IMR-90 (cell line): ENCODE data around the gene TMEM129. TPM values are rescaled to one million over a fixed set of nuclear protein-coding genes. Genes with fewer than 3 reads are reported as not detected.

ENCODE experiments used
- ATAC-seq: fragments of 200-7000 bp; cut with Tn5 transposase; 2 replicates; pipeline ENCODE4 v1.9.1; 2020; ENCODE audit warnings: low read depth, mild to moderate bottlenecking, moderate library complexity
- BruUV-seq: library from RNA; stranded (reverse); fragments of 400-500 nt; replicated peaks from 2 replicates; lab custom pipeline; 2021; lab: Mats Ljungman, UMichigan
- CTCF ChIA-PET: fragments of 300-600 bp; formaldehyde crosslinking; extraction: SDS; loops from one replicate; lab custom pipeline; 2021; ENCODE audit warnings: antibody characterized with exemption; lab: Yijun Ruan, JAX
- POLR2A ChIA-PET: fragments of 300-600 bp; sonication (Branson Sonifier 250); formaldehyde crosslinking; loops from one replicate; lab custom pipeline; 2022; ENCODE audit warnings: antibody characterized with exemption; ENCODE audit not compliant: unreplicated experiment; lab: Charles Lee
- DNase-seq: peaks from one replicate; pipeline ENCODE4 v3.0.0; 2013
- H2AFZ ChIP-seq: replicated peaks from 2 replicates; pipeline ENCODE3; 2013; ENCODE audit warnings: low read length, mild to moderate bottlenecking; ENCODE audit not compliant: poor library complexity
- H2AK5ac ChIP-seq: 2 replicates; pipeline ENCODE4 v1.6.1; 2013; ENCODE audit warnings: low read depth, low read length, inconsistent platforms
- H2AK9ac ChIP-seq: replicated peaks from 2 replicates; pipeline ENCODE3; 2013; ENCODE audit warnings: mild to moderate bottlenecking, low read depth, low read length, moderate library complexity; ENCODE audit not compliant: poor library complexity
- H2BK120ac ChIP-seq: 2 replicates; pipeline ENCODE4 v1.6.1; 2013; ENCODE audit warnings: low read depth, low read length, inconsistent platforms
- H2BK15ac ChIP-seq: 3 replicates; pipeline ENCODE4 v1.6.1; 2013; ENCODE audit warnings: low read depth, low read length, inconsistent platforms
- H2BK20ac ChIP-seq: 2 replicates; pipeline ENCODE4 v1.6.1; 2013; ENCODE audit warnings: low read depth, mild to moderate bottlenecking, inconsistent platforms, low read length, moderate library complexity
- H2BK5ac ChIP-seq: 2 replicates; pipeline ENCODE4 v1.6.1; 2013; ENCODE audit warnings: mild to moderate bottlenecking, low read depth, low read length, inconsistent platforms; ENCODE audit not compliant: poor library complexity, severe bottlenecking
- H3K14ac ChIP-seq: replicated peaks from 2 replicates; pipeline ENCODE4 v1.6.1; 2013; ENCODE audit warnings: low read depth, low read length, inconsistent platforms
- H3K18ac ChIP-seq: 2 replicates; pipeline ENCODE4 v1.6.1; 2013; ENCODE audit warnings: low read depth, low read length, control low read depth
- H3K23ac ChIP-seq: 2 replicates; pipeline ENCODE4 v1.6.1; 2013; ENCODE audit warnings: low read depth, low read length, inconsistent platforms
- H3K27ac ChIP-seq: 2 replicates; pipeline ENCODE4 v1.5.1; 2013; ENCODE audit warnings: mild to moderate bottlenecking, control low read depth, low read length; ENCODE audit not compliant: insufficient read depth
- H3K27me3 ChIP-seq: 2 replicates; pipeline ENCODE4 v1.6.1; 2013; ENCODE audit warnings: low read length; ENCODE audit not compliant: control insufficient read depth, insufficient read depth
- H3K36me3 ChIP-seq: 2 replicates; pipeline ENCODE4 v1.6.1; 2013; ENCODE audit warnings: low read length, mixed read lengths; ENCODE audit not compliant: control insufficient read depth, insufficient read depth
- H3K4ac ChIP-seq: 2 replicates; pipeline ENCODE4 v1.6.1; 2013; ENCODE audit warnings: low read depth, low read length, inconsistent platforms
- H3K4me1 ChIP-seq: 2 replicates; pipeline ENCODE4 v1.6.1; 2013; ENCODE audit warnings: low read length, mixed read lengths; ENCODE audit not compliant: control insufficient read depth, insufficient read depth
- H3K4me2 ChIP-seq: 2 replicates; pipeline ENCODE4 v1.6.1; 2013; ENCODE audit warnings: low read depth, mild to moderate bottlenecking, control low read depth, low read length, moderate library complexity
- H3K4me3 ChIP-seq: 2 replicates; pipeline ENCODE4 v1.5.1; 2013; ENCODE audit warnings: low read depth, mild to moderate bottlenecking, control low read depth, low read length, moderate library complexity; ENCODE audit not compliant: insufficient read depth
- H3K56ac ChIP-seq: 2 replicates; pipeline ENCODE4 v1.6.1; 2013; ENCODE audit warnings: low read length, inconsistent platforms; ENCODE audit not compliant: insufficient read depth; ENCODE audit errors: extremely low read depth
- H3K79me1 ChIP-seq, 2 experiments: 2 replicates each; pipeline ENCODE4 v1.6.1; 2013; ENCODE audit warnings: low read length in 2 of 2, inconsistent platforms in 1 of 2, low read depth in 1 of 2
- H3K9ac ChIP-seq: 2 replicates; pipeline ENCODE4 v1.6.1; 2013; ENCODE audit warnings: low read depth, low read length, control low read depth
- H3K9me1 ChIP-seq: 2 replicates; pipeline ENCODE4 v1.6.1; 2013; ENCODE audit warnings: low read length, inconsistent platforms; ENCODE audit not compliant: insufficient read depth
- H3K9me3 ChIP-seq: 2 replicates; pipeline ENCODE4 v1.6.1; 2013; ENCODE audit warnings: low read length; ENCODE audit not compliant: control insufficient read depth, insufficient read depth
- H4K20me1 ChIP-seq: 2 replicates; pipeline ENCODE4 v1.6.1; 2013; ENCODE audit warnings: low read length, inconsistent platforms; ENCODE audit not compliant: insufficient read depth
- H4K5ac ChIP-seq: 2 replicates; pipeline ENCODE4 v1.6.1; 2013; ENCODE audit warnings: mild to moderate bottlenecking, low read depth, low read length, control low read depth
- H4K8ac ChIP-seq, 2 experiments: 2 replicates each; pipeline ENCODE4 v1.6.1; 2013; ENCODE audit warnings: low read depth in 2 of 2, low read length in 2 of 2, control low read depth in 1 of 2, inconsistent platforms in 1 of 2
- H4K91ac ChIP-seq: 2 replicates; pipeline ENCODE4 v1.6.1; 2013; ENCODE audit warnings: low read depth, low read length, inconsistent platforms; ENCODE audit not compliant: insufficient read depth
- BHLHE40 ChIP-seq: fragments of 150-350 bp; IDR thresholded peaks from 2 replicates; pipeline ENCODE4 v1.6.1; 2016; ENCODE audit warnings: mild to moderate bottlenecking, low read depth, low read length
- CEBPB ChIP-seq: IDR thresholded peaks from 2 replicates; pipeline ENCODE4 v1.6.1; 2012; ENCODE audit warnings: low read depth, low read length, improper control_type of control experiment
- CHD1 ChIP-seq: IDR thresholded peaks from 2 replicates; pipeline ENCODE4 v1.6.1; 2012; ENCODE audit warnings: low read depth, low read length, improper control_type of control experiment
- FOS ChIP-seq: fragments of 150-350 bp; IDR thresholded peaks from 2 replicates; pipeline ENCODE4 v1.6.1; 2016; ENCODE audit warnings: low read depth, low read length
- MAFK ChIP-seq: IDR thresholded peaks from 2 replicates; pipeline ENCODE4 v1.6.1; 2012; ENCODE audit warnings: low read depth, low read length, improper control_type of control experiment
- MXI1 ChIP-seq: IDR thresholded peaks from 2 replicates; pipeline ENCODE4 v1.6.1; 2012; ENCODE audit warnings: low read depth, mild to moderate bottlenecking, low read length, moderate library complexity, borderline replicate concordance
- NFE2L2 ChIP-seq: fragments of 150-350 bp; IDR thresholded peaks from 2 replicates; pipeline ENCODE4 v1.6.1; 2016; ENCODE audit warnings: low read depth, mild to moderate bottlenecking, low read length
- POLR2A ChIP-seq: IDR thresholded peaks from 2 replicates; pipeline ENCODE4 v1.6.1; 2012; ENCODE audit warnings: mild to moderate bottlenecking, low read depth, low read length
- RAD21 ChIP-seq: IDR thresholded peaks from 2 replicates; pipeline ENCODE4 v1.6.1; 2012; ENCODE audit warnings: low read length, improper control_type of control experiment
- RCOR1 ChIP-seq: IDR thresholded peaks from 2 replicates; pipeline ENCODE4 v1.6.1; 2012; ENCODE audit warnings: mild to moderate bottlenecking, low read length, improper control_type of control experiment; ENCODE audit not compliant: insufficient replicate concordance
- RFX5 ChIP-seq: IDR thresholded peaks from 2 replicates; pipeline ENCODE4 v1.8.0; 2012; ENCODE audit warnings: low read depth, mild to moderate bottlenecking, low read length, moderate library complexity
- SMC3 ChIP-seq: fragments of 150-350 bp; IDR thresholded peaks from 2 replicates; pipeline ENCODE4 v1.6.1; 2016; ENCODE audit warnings: low read depth, mild to moderate bottlenecking, antibody characterized with exemption, low read length, moderate library complexity
- WGBS, 2 experiments: methylation state at CpG; one replicate each; pipeline versions ENCODE4 v1.1.5 to v1.1.7; 2013; ENCODE audit warnings: missing lambda C conversion rate in 2 of 2; ENCODE audit not compliant: insufficient read length in 1 of 2; ENCODE audit errors: extremely low coverage in 2 of 2; 5-methylcytosine and 5-hydroxymethylcytosine counted together
- dilution Hi-C: fragments of 300-500 bp; cut with HindIII; formaldehyde crosslinking; loops from one replicate; pipeline ENCODE4 v1.14.3; 2018; ENCODE audit warnings: low sequenced_read_pairs; ENCODE audit not compliant: unreplicated experiment
- in situ Hi-C: fragments of 300-500 bp; cut with MboI; formaldehyde crosslinking; loops from 3 replicates; pipeline ENCODE4 v1.14.3; 2019; ENCODE audit warnings: low sequenced_read_pairs, inconsistent platforms, mixed read lengths
- intact Hi-C: fragments of 100-400 bp; cut with micrococcal nuclease; formaldehyde crosslinking; loops from 2 replicates; pipeline ENCODE4 v1.10.0; 2022
- polyA plus RNA-seq, 3 experiments: library from polyadenylated mRNA; depleted of rRNA; stranded (reverse); fragments of >200 nt; gene quantifications; 2 replicates each; pipeline ENCODE4 v1.2.3, GENCODE V29; 2012; ENCODE audit warnings: low replicate concordance in 1 of 3
- total RNA-seq: library from RNA; depleted of rRNA; stranded (reverse); fragments of >200 nt; gene quantifications from 2 replicates; pipeline ENCODE4 v1.2.3, GENCODE V29; 2012
- TF ChIP-seq, protein P1 (sequence below): fragments of 150-350 bp; IDR thresholded peaks from 2 replicates; pipeline ENCODE4 v1.6.1; 2017; ENCODE audit warnings: mild to moderate bottlenecking, antibody characterized with exemption, low read length, low read depth
- TF ChIP-seq, protein P2 (sequence below): conservative IDR thresholded peaks from 2 replicates; pipeline ENCODE4 v1.5.1; 2012; ENCODE audit warnings: mild to moderate bottlenecking, low read depth, low read length, improper control_type of control experiment
- TF ChIP-seq, protein P3 (sequence below): fragments of 150-350 bp; IDR thresholded peaks from 2 replicates; pipeline ENCODE4 v1.6.1; 2016; ENCODE audit warnings: low read depth, mild to moderate bottlenecking, low read length, moderate library complexity, borderline replicate concordance

Gene TMEM129
- total and polyA plus RNA-seq, 2 of the 4 experiments (the other 2 are of a cell fraction), result 6.6 to 26.6 TPM

GRCh38 chr4:1717129-1718094 is 3.7 kb downstream of the TMEM129 start:
- no peak overlapping the region for H3K4me2 ChIP-seq
- no peak overlapping the region for H4K8ac ChIP-seq
- no TSS peak for BruUV-seq
- ATAC-seq (no peak), DNase-seq (no peak)
- H2AFZ ChIP-seq, result no peak overlapping the region
- H2AK5ac ChIP-seq, result no peak overlapping the region
- H3K27me3 ChIP-seq, result no peaks in the 10 kb centered on the region
- H3K23ac ChIP-seq, result no peak overlapping the region
- no peak overlapping the region for H3K18ac ChIP-seq
- peaks cover 11% of the 10 kb centered on the region for H3K36me3 ChIP-seq
- dilution Hi-C loops (no loop called here), in situ Hi-C loops (no loop called here), intact Hi-C loops (no loop called here)
- no peak overlapping the region for H2BK5ac ChIP-seq
- no peak overlapping the region for H2BK15ac ChIP-seq
- ChIA-PET POLR2A (no interaction called here), CTCF (no interaction called here)
- H4K5ac ChIP-seq, result no peak overlapping the region
- no peak overlapping the region for H2BK120ac ChIP-seq
- no peak overlapping the region for H2BK20ac ChIP-seq
- H4K91ac ChIP-seq, result no peak overlapping the region
- peaks cover 8% of the 10 kb centered on the region for H4K20me1 ChIP-seq
- no peak overlapping the region for H3K9ac ChIP-seq
- no peak overlapping the region for H3K56ac ChIP-seq
- peaks cover 13% of the 10 kb centered on the region for H3K4me1 ChIP-seq
- no peak overlapping the region for H2AK9ac ChIP-seq
- no peak overlapping the region for H3K14ac ChIP-seq
- no peaks in the 10 kb centered on the region for H3K9me3 ChIP-seq
- peaks cover 29 to 77% of the 10 kb centered on the region in 2 experiments for H3K79me1 ChIP-seq
- no peak overlapping the region for H3K4ac ChIP-seq
- H3K4me3 ChIP-seq, result no peak overlapping the region
- WGBS, 2 experiments, result 94% methylated on average over 25 of the region's 32 CpGs; no CpG with 5 or more reads in 1 of the 2 experiments
- H3K9me1 ChIP-seq, result peaks cover 5% of the 10 kb centered on the region; the same call in 1 of the 2 replicates
- no peak overlapping the region for H3K27ac ChIP-seq
- TF ChIP-seq MAFK (no peak), SMC3 (no peak), POLR2A (no peak), RFX5 (no peak), RAD21 (no peak), RCOR1 (no peak), FOS (no peak), CHD1 (no peak), CEBPB (no peak), BHLHE40 (no peak), MXI1 (no peak), NFE2L2 (no peak)
- TF ChIP-seq, protein P1, sequence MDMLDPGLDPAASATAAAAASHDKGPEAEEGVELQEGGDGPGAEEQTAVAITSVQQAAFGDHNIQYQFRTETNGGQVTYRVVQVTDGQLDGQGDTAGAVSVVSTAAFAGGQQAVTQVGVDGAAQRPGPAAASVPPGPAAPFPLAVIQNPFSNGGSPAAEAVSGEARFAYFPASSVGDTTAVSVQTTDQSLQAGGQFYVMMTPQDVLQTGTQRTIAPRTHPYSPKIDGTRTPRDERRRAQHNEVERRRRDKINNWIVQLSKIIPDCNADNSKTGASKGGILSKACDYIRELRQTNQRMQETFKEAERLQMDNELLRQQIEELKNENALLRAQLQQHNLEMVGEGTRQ, result no peak
- TF ChIP-seq, protein P2, sequence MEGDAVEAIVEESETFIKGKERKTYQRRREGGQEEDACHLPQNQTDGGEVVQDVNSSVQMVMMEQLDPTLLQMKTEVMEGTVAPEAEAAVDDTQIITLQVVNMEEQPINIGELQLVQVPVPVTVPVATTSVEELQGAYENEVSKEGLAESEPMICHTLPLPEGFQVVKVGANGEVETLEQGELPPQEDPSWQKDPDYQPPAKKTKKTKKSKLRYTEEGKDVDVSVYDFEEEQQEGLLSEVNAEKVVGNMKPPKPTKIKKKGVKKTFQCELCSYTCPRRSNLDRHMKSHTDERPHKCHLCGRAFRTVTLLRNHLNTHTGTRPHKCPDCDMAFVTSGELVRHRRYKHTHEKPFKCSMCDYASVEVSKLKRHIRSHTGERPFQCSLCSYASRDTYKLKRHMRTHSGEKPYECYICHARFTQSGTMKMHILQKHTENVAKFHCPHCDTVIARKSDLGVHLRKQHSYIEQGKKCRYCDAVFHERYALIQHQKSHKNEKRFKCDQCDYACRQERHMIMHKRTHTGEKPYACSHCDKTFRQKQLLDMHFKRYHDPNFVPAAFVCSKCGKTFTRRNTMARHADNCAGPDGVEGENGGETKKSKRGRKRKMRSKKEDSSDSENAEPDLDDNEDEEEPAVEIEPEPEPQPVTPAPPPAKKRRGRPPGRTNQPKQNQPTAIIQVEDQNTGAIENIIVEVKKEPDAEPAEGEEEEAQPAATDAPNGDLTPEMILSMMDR, result no peak
- TF ChIP-seq, protein P3, sequence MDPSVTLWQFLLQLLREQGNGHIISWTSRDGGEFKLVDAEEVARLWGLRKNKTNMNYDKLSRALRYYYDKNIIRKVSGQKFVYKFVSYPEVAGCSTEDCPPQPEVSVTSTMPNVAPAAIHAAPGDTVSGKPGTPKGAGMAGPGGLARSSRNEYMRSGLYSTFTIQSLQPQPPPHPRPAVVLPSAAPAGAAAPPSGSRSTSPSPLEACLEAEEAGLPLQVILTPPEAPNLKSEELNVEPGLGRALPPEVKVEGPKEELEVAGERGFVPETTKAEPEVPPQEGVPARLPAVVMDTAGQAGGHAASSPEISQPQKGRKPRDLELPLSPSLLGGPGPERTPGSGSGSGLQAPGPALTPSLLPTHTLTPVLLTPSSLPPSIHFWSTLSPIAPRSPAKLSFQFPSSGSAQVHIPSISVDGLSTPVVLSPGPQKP, result no peak
